ENCODE data around the gene ATG10.
"Not testable (repeated sequence)": the region's sequence is repeated elsewhere in the genome, so short reads cannot be mapped to it uniquely, and the experiment has no call there.

ATG10 gene

DNA sequence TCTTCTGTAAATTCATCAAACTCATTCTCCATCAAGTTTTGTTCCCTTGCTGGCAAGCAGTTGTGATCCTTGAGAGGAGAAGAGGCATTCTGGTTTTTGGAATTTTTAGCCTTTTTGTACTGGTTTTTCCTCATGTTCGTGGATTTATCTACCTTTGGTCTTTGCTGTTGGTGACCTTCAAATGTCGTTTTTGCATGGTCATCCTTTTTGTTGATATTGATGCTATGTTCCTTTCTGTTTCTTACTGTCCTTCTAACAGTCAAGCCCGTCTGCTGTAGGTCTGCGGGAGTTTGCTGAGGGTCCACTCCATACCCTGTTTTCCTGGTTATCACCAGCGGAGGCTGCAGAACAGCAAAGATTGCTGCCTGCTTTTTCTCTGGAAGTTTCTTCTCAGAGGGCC lies 165.4 kb downstream of the ATG10 start:
- no peak for DNase-seq

DNA sequence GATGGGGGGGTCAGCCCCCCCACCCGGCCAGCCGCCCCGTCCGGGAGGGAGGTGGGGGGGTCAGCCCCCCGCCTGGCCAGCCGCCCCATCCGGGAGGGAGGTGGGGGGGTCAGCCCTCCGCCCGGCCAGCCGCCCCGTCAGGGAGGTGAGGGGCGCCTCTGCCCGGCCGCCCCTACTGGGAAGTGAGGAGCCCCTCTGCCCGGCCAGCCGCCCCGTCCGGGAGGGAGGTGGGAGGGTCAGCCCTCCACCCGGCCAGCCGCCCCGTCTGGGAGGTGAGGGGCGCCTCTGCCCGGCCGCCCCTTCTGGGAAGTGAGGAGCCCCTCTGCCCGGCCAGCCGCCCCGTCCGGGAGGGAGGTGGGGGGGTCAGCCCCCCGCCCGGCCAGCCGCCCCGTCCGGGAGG lies 168.0 kb downstream of the ATG10 start:
- DNase-seq = not testable (repeated sequence)

DNA sequence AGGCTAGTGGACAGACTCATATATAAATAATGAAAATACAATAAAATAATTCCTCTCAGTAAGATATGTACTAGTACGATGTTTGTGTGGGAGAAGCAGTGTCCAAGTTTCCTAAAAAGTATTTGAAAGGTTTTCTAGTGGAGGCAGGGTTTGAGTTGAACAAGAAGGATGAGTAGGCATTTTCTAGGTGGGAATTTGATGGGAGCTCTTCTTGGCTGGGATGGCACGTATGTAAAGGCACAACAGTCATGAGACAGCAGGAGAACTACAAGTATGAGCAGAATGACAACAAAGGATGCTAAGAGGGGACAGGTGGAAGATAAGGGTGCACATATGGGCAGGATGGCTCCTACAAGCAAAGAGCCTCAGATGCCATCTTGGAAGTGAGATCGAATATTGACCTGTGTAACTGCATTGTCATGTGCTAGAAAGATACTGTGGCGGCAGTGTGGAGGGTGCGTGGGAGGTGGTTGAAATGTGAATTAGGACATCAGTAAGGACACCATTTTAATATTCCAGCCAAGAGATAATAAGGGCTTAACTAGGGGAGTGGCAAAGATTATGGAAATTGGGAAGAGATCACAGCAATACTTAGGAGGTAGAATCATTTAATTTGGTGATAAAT lies 170.5 kb downstream of the ATG10 start:
- no peak for DNase-seq

DNA sequence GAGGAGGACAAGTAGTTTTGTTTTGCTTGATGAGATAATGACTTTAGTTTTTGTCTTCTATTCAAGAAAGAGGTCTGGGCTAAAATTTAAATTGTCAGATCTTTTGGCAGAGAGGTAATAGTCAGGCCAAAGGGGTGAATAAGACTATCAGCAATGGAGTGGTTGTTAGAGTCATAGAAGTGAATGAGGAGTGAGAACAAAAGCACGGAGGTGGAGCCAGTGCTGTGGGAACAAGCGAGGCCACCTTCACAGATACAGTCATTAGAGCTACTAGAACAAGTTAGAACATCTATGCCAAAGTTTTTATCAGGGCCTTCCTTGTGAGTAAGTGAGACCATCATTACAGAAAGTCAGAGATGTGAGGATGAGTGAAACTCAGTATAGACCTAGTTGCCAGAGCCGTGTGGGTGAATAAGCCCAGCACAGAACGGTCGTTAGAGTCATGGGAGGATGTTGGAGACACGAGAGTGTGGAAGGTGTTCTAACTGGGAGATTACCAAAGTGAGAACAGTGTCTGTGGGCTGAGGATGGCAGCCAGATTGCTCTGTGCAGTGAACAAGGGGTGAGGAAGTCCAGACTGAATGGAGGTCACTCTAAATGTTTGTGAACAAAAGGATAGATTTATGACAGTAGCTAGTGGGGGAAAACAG lies 171.2 kb downstream of the ATG10 start:
- no peak for DNase-seq

DNA sequence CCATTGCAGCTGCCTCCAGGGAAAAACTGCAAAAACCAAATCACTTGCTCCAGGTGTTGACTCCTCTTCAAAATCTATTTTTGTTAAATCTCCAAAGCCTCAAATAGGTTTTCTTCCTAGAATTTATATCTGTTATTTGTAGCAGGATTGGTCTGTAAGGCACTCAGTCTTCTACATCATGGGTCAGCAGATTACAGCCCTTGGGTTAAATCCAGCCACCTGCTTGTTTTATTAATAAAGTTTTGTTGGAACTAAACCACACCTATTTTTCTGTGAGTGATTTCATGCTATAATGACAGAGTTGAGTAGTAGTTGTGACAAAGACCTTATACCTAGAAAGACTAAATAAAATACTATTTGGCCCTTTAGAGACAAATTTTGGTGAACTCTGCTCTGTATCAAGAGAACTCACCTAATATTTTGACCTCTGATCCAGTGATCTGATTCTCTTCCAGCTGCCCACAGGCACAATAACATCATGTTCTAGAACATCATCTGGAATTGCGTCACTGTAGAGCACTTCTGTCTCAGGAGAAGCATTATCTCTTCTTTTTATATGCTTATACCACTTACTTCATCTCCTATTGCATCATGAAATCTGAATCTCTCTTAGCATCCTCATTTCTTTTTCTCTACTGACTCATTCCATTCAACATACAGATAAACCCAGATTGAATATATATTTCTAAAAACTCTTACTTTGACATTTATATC lies 176.2 kb downstream of the ATG10 start:
- peak; percentile 15 for DNase-seq

DNA sequence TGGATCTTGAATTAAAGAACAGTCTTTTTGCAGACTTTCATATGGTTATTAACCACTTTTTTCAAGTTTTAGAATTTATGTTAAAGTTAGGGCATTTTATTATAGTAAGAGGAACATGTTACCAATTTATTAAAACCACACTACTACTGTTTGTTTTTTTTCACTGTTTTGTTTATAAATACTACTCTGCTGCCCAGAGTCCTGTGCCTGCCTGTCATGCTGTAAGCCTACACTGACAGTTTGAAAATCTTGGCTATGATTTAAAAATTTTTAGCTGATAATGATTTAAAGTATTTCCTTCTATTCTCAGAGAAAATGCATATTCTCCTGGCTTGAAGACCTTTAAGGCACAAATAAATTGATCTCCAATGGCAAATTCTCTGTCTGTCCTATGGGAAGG lies 177.6 kb downstream of the ATG10 start:
- DNase-seq = no peak

DNA sequence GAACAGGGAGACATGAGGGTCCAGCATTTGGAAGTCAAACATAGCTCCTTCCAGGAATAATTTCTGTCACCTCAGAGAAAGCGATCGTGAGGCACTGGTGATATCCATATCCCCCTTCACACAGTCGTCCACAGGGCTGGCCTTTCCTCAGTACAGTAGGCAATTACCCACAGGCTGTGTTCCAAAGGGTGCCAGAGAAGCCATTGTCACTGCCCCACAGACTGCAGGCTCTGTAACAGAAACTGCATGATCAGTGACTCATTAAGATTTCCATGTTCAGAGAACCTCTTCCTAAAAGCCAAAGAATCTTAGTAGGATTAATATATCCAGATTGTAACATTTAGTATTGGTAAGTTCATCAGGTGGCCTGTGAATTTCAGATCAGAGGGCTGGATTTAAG lies 178.7 kb downstream of the ATG10 start:
- DNase-seq = no peak

DNA sequence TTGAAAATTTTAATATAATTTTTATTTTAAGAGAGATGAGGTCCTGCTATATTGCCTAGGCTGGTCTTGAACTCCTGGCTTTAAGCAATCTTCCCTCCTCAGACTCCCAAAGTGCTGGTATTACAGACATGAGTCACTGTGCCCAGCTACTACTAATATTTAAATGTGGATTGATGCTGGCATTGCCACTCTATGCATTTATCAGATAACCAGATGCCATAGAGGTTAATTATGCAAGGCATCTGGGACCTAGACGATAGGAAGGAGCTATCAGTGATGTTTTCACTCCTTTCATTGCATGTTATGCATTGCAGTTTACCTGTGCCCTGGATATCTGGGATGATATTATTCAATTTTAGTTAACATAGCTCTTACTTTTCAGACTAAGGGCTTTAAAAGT lies 179.4 kb downstream of the ATG10 start:
- DNase-seq = no peak

DNA sequence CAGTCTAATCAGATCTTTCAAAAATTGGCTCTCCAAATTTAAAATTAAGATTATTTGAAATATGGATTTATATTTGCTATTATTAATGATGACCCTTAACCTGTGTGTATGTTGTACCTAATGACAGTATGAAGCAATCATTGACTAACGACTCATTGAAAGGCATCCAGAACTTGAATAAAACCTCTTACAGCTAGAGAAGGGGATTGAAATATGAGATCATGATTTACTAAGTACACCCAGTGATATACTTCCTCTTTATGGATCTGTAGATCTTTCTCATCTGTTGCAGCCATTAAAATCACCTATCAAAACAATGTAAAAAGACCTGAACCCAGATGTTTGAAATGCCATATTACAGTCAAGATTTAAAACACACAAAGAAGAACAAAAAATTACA lies 179.8 kb downstream of the ATG10 start:
- no peak for DNase-seq

DNA sequence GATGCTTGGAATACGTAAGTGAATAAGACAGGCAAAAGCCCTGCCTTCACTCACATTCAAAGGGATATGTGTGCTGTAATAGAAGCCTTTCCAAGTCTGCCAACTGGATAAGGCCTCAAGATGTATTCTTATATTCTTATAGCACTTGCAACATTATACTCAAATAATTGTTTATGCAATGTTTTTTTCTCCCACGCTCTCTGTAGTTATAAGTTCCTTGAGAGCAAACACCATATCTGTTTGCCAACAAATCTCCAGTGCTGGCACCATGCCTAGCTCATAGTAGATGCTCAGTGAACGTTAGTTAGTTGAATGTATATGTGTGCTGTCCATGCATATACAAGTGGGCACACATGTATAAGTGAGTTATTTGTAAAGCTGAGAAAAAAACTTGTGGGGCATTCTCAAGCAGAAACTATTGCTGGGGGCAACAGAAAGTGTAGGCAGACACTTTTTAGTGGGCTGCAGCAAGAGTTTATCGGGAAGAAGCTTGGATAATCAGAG lies 181.2 kb downstream of the ATG10 start:
- DNase-seq = no peak

DNA sequence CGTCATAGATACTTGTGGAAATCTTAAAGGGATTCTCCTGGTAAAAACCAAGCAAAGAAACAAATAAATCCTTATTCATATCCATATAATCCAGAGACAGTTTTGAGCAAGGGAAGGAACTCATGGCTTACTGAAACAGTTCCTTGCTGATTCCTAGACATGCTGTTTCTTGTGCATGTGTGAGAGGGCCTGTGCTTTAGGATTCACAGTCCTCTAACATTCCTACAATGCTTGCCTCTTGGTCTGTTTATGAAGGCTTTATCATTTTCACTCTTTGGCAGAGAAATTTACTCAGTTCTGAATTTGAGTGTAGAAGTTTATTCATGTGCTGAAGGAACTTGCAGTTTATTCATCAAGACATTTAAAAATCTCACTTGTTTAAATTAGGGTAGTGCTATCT lies 183.0 kb downstream of the ATG10 start:
- no peak for DNase-seq

DNA sequence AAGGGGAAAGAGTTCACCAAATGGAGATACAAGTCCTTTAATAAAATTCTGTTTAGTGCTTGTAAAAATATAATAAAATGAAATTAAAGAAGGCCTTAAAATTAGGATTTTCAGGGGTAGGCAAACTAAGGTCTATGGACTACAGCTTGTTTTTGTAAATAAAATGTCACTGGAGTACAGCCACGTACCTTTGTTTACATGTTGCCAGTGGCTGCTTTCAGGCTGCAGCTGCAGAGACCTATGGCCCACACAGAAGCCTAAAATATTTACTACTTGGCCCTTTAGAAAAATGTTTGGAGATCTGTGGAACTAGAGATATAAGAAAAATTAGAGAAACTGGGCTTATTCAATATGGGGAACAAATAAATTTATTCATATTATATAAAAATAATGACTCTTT lies 183.5 kb downstream of the ATG10 start:
- DNase-seq = no peak

DNA sequence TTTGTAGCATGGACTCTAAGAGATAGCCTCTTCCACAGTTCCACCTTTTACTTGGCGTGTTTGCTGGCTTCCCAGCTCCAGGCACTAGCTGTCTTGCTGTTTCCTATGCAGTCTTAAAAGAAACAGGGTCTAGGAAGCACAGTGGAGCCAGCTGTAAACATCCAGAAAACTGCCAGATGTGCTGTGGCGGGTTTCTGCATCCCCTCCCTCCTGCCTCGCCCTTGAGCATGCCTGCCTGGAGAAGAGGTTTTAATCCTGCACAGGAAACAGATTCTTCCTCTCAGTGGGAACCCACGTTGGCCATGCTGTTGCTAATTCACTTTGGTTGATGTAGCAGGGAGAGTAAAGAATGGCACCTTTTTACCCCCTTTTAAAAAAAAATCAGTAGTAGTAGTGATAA lies 185.1 kb downstream of the ATG10 start:
- no peak for DNase-seq

DNA sequence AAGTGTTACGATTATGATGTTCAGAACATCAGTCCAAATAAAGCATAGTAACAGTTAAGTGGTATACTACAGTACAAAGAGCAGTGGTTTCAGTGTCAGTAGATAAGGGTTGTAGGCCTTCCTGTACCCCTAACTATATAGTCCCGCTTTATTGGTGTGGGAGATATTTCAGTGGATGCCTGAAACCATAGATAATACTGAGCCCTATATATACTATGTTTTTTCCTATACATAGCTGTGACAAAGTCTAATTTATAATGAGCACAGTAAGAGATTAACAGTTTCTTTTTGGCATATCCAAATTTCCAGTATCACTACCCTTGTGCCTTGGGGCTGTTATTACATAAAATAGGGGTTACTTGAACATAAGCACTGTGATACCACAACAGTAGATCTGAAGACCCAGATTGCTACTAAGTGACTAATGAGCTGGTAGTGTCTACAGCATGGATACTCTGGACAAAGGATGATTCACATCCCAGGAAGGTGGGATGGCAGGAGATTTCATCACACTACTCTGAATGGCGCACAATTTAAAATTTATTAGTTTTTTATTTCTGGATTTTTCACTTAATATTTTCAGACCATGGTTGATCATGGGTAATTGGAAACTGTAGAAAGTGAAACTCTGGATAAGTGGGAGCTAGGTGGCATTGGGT lies 187.1 kb downstream of the ATG10 start:
- peak; percentile 83 for DNase-seq

DNA sequence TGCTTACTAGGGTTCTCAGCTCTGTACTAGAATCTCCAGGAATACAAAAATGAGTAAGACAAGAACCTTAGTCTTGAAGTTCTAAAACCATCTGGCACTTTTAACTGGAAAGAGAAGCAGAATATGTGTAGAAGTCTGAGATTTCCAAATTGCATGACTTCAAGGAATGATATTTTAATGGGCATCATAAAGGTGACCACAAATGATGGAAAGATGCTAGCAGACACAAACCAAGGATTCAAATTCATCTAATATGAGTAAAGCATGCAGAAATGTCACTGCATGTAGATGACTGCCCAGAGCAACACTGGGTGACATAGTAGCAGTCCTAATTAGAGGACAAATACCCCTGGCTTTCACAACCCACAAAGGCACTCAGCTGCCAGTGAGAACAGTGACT lies 189.1 kb downstream of the ATG10 start:
- no peak for DNase-seq

DNA sequence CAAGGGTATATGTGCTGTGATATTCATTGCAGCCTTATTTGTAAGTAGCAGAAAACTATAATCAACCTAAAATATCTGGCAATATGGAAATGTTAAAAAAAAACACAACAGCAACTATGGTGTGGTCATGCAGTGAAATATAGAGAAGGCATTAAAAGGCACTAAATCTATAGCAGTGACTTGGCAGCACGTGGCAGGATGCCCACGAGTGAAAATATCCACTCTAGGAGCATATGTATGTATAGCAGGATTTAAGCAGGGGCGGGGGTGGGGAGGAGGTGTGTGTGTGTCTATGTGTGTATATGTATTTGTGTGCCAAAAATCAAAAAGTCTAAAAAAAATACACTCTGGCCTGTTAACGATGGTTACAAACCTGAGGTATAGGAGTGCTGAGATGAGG lies 190.8 kb downstream of the ATG10 start:
- DNase-seq = no peak

DNA sequence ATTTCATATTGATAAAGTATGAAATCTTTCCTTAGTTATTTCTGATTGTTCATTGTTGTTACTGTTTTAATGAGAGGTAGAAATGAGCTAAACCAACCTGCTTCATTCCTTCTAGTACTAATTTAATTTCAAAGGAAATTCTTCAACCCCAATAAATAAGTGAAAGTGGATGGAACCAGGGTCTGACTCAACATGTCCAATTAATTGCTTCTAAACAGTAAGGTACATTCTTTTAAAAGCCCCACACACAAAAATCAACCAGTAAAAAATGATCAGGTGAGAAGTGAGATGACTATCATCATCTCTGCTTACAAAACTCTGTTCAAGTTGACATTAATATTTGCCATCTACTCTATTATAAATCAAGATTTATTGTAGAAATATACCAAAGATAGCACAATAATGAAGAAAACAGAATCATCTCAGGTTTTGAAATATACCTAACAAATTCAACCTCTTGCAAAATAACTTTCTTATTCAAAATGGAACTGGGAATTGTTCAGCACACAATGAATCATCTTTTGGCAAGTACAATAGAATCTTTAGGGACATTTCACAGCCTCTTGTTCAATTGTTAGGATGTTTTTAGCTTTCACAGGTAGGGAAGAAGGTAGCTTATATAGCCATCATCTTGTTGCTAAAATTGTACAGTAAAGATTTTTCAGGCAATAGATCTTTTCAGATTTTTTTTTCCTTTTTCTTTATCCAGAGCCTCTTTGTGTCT lies 191.8 kb downstream of the ATG10 start:
- DNase-seq = peak; percentile 21

DNA sequence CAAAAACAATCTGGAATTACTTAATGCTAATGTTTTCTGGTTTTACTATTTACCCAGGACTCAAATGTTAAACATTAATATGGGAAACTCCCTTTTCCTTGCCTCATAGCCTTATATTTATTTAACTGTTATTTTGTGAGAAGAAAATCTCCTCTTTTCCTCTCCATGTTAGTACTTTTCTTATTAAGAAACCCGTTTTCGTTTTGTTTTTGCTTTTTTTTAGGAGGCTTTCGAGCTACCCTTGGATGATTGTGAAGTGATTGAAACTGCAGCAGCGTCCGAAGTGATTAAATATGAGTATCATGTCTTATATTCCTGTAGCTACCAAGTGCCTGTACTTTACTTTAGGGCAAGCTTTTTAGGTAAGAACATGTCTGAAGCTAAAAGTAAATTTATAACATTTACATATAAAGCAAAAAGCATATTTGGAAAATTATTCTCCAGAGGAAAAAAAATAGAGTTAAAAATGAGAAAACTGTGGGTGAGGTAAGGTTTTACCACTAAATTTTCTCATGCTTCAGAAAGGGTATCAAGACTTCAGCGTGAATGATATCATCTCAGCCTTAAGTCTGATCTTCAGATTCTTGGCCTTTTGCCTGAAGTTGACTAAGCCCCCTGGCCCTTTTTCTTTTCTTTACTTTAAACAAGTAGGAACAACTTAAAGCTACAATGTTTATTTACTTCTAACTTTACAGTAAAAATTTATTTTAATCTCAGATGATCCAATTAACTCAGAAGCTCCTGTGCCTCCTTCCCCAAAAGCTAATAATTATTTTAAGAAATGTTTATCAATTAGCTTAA lies 192.6 kb downstream of the ATG10 start:
- peak; percentile 88 for DNase-seq

DNA sequence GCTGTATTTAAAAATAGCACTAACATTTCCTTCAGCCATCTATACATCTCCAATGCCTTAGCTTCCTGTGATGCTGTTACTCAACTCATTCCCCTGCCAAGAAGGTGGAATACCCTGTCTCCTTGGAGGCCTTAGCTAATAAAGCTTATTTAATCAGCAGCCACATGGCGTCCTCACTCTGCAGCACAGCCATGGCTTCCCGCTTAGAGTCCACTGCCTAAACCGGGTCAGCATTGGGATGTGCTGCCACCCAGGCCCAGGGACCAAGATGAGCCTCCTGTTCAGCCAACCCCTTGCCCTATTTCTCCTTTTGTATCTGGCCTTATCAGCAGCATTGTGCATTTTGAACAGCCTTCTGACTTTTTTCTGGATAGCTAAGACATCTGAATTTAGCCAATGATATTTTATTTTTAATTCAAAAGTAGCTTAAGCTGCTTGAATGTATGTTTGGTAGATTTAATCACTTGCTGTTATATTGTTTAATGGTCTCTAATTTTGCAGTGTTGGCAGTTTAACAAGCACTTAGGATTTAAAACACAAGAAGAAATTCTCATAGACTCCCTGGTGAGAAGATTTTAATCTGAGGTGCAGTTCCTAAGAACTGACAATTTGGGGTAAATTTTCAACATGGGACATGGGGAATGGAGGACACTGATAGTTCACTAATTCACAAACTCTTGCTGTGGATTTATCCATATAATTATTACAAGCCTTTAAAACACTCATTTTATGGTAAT lies 193.3 kb downstream of the ATG10 start:
- peak; percentile 67 for DNase-seq

DNA sequence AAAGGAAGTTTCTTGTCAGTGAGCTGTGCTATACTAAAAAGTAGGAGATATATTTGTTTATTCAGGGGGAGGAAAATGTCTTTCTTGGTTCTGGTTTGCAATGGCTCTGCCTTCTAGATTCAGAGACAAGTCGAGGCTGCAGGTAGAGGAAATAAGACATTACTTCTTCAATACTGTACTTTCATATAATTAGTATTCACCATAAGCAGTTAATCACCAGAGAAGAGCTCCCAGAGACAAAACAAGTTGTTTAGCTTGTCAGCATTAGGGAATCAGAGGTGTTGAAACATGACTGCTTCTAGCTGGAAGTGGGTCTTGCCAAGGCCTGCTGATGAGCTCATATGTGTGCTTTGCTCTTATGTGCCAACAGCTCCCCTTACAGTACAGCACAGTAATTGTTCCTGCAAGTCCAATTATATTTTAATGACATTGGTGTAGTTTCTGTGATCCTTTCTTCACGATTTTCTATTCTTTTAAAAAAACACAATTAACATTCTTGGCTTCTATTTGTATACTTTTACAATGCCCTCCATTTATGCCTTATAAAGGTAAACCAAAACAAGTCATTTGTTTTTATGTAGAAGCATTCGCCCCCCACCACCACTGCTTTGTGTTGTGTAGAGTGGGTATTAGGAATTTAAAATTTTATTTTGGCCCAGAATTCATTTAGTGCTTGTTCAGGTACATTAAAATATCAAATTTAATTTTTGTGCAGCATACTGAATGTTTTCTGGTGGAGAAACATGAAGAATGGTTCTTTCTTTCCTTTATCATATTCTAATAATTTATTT lies 194.1 kb downstream of the ATG10 start:
- peak; percentile 85 for DNase-seq

Measured in fibroblast of skin of back (primary cell).